NCI-H146 treated with DMSO at 0.1 percent for 48 hours (cell line): Measurements from ENCODE around the gene ELMO1.

Source experiments
- DNase-seq: peaks from one replicate; lab custom pipeline; 2025; ENCODE audit not compliant: unreplicated experiment; lab: John Stamatoyannopoulos, UW

The ELMO1 gene

DNA sequence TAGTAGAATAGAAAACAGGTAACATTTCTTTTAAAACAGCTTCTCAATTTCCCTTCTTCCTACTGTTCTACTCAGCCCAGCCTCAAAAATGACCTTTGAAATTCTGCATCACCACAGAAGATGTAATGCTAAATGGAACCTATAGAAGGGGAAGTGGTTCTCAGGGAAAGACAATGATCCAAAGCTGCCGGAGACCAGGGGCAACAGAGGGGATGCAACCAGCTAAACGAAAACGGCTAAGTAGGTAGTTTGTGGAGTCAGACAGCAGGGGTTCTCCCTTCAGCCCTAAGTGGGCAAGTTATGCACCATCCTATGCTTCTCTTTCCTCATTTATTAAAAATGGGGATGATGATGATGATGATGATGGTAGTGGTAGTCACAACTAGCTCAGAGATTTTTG, 214.3 kb downstream of the ELMO1 start:
- DNase-seq: no peak

DNA sequence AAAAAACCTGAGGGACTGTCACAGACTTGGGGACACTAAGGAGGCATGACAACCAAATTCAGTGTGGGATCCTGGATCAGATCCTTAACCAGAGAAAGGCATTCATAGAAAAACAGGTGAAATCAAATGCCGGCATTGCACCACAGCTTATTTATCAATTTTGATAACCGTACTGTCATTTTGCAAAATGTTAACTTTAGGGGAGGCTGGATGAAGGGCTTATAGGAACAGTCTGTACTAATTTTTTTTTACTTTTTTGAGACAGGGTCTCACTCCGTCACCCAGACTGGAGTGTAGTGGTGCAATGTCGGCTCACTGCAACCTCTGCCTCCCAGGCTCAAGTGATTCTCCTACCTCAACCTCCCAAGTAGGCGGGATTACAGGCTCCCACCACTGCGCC, 217.1 kb downstream of the ELMO1 start:
- no peak for DNase-seq

DNA sequence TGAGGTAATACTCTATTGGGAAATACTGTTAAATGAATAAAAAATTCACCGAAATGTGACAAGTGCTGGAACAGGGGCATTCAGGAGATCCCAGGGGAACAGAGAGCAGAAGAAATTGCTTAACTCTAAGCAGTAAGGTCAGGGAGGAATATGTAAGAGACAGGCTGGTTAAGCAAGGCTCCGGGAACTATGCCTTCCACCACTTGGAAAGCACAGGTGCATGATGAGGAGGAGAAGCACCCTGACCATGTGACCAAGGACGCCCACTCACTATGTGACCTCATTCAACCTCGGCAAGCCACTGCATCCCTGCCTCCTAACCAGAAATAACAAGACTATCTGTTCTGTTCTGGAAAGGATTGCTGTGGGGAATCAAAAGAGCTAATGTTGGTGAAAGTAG, 218.4 kb downstream of the ELMO1 start:
- no peak for DNase-seq

DNA sequence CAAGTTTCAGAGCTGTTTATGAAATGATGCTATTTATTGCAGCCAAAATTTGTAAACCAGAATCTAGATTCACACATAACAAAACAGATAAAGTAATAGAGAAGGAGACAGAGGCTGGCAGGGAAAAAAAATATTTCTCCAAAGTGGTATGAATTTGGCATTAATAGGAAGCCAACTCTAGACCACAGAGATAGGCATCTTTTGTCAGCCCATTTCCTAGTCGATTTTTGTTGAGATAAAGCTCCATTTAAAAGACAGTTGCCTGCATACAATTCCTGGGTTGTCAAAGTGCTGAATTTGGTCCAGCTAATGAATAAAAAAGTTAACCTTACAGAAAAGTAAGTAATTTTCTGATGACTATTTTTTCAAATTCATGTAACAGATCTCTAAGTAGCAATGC, 219.3 kb downstream of the ELMO1 start:
- no peak for DNase-seq

DNA sequence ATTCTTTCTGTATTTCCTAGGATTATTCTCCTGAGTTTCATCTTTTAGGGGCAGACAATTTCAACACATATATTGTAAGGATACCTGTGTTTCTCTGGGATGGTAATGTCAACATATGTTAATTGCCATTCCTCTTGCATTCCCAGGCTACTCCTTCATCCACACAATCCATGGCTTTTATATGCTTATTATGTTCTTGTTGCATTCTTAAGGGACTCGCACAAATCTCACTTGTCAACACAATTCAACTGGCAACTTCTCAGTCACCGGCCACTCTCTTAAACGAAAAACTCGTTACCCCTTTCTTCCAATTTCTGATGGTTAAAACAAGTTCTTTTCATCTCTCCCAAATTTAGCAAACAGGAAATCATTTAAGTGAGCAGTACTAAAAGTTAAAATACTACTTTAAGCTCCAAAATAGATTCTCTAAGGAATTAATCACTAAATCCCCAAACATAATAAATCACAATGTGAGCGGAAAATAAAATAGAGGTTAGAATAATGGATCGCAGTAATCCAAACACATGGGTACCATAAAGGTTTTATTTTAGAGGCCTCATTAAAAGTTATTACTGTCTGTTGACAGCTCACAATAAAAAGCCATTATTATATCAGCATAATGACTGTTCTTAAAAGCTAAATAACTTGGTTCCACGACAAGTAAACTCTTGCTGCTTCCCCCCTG, 223.2 kb downstream of the ELMO1 start:
- DNase-seq: no peak

DNA sequence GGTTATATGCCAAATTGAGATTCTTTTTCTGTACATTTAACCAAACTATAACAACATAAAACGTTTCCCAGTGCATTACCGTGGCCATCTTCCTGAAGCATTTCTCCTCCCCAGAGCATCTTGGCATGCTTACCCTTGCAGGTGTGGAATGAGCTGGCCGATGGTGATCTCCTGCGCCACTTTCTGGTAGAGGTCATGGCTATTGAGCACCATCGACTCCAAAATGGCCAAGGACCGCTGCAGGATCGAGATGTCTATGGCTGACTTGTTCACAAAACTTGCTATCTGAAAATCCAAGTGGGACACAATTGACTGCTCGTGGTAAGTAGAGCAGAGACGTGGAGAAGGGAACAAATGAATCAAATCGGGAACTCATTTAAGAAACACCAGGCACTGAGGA, 223.9 kb downstream of the ELMO1 start:
- no peak for DNase-seq

GRCh38 chr7:37220664-37221063, 228.0 kb downstream of the ELMO1 start:
- DNase-seq: no peak

DNA sequence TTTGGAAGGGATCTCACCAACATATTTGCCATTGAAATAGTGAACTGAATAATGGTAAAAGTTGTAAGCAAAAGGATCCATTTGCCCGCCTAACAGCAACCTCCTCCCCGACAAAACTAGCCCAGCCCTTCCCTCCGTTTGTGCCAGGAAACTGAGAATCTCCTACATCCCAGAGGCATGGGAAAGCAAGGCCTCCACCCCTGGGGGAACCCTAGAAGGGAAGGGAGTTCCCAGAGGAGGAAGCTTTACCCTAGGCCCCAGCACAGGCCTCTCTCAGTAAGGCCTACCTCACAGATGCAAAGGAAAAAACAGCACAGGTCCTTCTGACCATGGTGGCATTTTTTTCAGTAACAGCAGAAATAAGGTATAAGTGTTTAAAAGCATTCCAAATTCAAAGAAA, 229.7 kb downstream of the ELMO1 start:
- DNase-seq: no peak

DNA sequence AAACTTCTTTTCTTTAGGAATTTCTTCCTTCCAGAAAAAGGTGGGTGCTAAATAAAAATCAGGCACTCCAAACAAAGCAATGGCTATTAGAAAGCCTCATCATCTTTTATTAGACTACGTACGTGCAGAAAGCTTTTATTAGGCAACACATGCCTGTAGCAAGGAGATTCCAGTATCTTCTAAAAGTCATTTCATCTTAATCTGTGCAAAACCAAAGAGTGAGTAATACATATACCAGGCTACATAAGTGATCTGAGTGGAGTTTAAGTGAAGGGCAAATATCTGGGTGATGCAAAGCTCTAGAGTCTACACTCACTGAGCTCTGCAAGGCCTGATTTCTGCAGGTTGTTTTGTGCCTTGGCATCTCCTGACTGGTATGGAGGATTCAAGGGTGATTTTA, 231.7 kb downstream of the ELMO1 start:
- no peak for DNase-seq

DNA sequence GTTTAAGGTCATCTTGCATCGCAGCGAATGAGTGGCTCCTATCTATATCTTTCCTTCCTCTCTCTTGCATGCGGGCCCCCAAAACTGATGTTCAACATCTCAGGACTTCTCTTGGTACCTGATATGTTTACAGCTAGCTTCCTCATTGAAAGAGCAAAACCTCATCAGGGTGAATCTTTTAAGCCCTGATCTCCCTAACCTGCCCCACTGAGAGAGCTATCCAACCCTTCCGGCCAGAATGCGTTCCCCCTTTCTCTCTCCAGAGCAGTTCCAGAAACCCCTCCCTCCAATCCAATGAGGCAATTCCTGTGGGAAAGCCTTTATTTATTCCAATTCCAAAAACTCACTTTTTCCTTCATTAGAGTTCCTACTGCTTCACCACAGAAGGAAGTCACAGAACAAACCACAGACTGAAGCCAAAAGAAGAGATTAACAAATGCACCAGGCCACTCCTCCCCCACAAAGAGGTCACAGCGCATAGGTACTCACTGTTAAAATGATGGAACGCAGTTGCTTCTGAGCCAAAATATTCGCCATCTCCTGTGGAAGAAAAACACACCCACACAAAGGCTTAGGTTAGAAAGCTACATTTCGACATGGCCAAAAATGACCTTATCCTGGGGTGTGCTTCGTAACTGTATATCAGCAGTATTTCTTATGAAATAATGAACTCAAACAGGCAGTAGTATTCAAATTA, 232.4 kb downstream of the ELMO1 start:
- no peak for DNase-seq

DNA sequence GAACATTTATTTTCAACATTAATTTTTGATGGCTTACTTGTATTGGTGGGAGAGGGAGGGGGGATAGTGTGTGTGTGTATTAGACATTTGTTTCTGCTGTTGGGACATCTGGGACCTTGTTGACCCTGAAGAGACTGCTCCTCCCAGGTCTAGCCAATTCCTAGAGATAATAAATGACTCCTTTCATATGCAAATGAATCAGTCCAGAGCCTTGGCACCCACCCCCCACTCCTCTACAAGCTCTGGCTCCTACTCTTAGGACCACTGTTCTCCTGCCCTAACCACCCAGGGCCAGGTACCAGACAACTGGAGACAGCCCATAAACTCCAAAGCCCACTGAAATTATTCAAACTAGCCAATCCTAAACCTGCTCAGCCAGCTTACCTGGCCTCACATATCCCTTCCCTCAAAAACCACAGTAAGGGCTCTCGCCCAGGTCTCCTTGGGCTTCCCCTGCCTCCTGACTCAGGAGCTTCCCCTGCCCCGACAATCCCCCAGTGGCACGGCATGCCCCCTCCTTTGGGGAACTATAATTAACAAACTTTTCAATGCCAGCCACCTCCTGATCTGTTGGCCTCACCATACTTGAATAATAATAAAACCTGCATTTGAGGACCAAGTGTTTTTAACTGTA, 233.3 kb downstream of the ELMO1 start:
- no peak for DNase-seq

GRCh38 chr7:37212556-37212955, 236.1 kb downstream of the ELMO1 start:
- no peak for DNase-seq

- DNase-seq: no peak
These were observed 236.6 kb downstream of the ELMO1 start for GRCh38 chr7:37212051-37212450.

- no peak for DNase-seq
These were observed 237.4 kb downstream of the ELMO1 start for GRCh38 chr7:37211097-37211880.

DNA sequence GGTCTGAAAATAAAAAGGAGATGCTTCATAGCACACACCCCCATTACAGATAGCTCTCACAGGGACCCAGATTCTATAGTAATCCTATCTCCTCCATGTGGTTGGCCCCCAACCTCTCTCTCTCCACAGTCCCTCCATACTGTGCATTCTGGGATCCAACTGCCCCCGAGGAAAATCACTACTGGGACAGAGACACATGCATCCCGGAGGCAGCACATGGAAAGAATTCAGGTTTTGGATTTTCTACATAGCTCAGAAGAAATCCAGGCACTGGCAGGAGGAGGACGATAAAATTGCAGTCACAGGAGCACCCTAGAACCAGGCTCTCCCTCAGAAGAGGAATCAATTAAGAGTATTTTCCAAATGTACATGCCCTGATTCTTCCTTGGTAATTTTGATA, 239.5 kb downstream of the ELMO1 start:
- no peak for DNase-seq

GRCh38 chr7:37208528-37208927, 240.1 kb downstream of the ELMO1 start:
- peak; percentile 16 for DNase-seq

- DNase-seq: no peak
These were observed 242.5 kb downstream of the ELMO1 start for GRCh38 chr7:37206192-37206591.

GRCh38 chr7:37205451-37205850, 243.2 kb downstream of the ELMO1 start:
- no peak for DNase-seq

DNA sequence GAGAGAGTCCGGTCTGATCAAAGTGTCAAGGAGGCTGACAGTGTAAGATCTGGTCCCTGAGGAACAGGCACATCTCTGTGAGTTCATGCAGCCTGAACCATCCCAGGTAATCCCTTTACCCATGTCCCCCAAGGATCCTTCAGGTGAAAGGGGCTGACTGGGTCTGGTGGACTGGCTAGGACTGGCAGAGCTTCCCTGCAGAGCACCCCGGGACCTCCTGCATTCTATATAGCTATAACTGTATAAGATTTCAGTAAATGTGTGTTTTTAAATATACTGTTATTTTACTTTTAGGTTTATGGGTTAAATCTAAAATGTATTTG, 246.8 kb downstream of the ELMO1 start:
- no peak for DNase-seq

DNA sequence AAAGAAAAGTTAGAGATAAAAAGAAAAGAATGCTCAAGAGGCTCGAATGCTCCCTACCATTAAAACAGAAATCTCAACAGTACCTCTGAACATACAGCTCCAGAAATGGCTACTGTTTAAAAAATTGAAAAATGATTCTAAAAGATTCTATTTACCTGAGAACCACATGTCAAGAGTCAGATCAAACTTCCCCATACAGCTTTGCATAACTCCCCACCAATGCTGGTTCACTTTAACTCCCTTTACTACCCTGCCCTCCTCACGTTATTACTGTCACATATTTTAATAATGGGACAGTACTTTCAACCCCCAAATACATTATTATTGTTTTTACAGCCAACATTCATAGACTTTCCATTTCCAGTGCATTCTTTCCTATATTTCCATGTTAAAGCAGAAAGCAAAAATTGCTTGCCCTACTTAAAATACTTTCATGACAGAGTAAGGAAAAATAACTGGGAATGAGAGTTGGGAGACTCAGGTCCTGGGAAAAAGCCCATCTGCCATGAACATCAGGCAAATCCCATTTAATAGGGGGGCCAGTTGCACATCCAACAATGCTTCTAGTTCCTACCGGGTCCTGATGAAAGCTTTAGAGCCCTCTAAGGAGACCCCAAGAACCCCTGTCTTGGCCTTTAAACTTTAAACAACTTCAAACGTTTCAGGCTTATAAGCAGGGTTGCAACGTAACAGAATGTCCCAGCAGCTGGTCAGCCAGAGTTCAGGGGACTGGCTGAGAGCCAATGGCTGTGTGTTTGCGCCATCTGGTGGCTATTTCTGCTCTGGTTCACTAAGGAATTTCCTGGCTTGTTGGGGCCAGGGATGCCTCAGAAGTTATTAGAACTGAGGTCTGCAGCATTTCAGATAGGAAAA, 247.4 kb downstream of the ELMO1 start:
- peak; percentile 50 for DNase-seq
